Psoas muscle (tissue), 8 donors: ENCODE measurements around the gene ACLY. TPM values are rescaled to one million over a fixed set of nuclear protein-coding genes. Genes with fewer than 3 reads are reported as not detected.
"Not testable (repeated sequence)": the region's sequence is repeated elsewhere in the genome, so short reads cannot be mapped to it uniquely, and the experiment has no call there.

Experiments
- ATAC-seq, 4 donors: fragments of 200-7000 bp; cut with Tn5 transposase; one replicate each; pipeline ENCODE4 v1.9.1; 2020; ENCODE audit warnings: moderate library complexity in 3 of 4, mild to moderate bottlenecking in 2 of 4
- DNase-seq, 2 donors: peaks; one replicate each; pipeline ENCODE4 v3.0.0-alpha.2; 2020
- H3K27ac ChIP-seq: fragments of 200-600 bp; one replicate; pipeline ENCODE4 v1.8.0; 2022
- H3K27me3 ChIP-seq, 3 donors: fragments of 200-600 bp in 1 of 3; one replicate each; pipeline versions ENCODE4 v1.6.1 to v1.8.0; 2013 to 2022; ENCODE audit warnings: low read length in 2 of 3, mild to moderate bottlenecking in 2 of 3, moderate library complexity in 1 of 3; ENCODE audit not compliant: insufficient read depth in 3 of 3
- H3K36me3 ChIP-seq, 2 donors: fragments of 200-600 bp in 1 of 2; one replicate each; pipeline versions ENCODE4 v1.6.1 to v1.8.0; 2013 to 2022; ENCODE audit warnings: low read depth in 1 of 2, mild to moderate bottlenecking in 1 of 2, moderate library complexity in 1 of 2; ENCODE audit not compliant: insufficient read depth in 1 of 2
- H3K4me1 ChIP-seq: fragments of 200-600 bp; one replicate; pipeline ENCODE4 v1.8.0; 2022
- H3K4me3 ChIP-seq: fragments of 200-600 bp; one replicate; pipeline ENCODE4 v1.8.0; 2022; ENCODE audit warnings: mild to moderate bottlenecking
- H3K9me3 ChIP-seq: fragments of 200-600 bp; one replicate; pipeline ENCODE4 v1.8.0; 2022
- WGBS, 3 donors: extraction: QIAGEN DNeasy Blood & Tissue Kit; methylation state at CpG; one replicate each; pipeline versions ENCODE4 v1.1.6 to v1.1.7; 2013; 5-methylcytosine and 5-hydroxymethylcytosine counted together
- intact Hi-C, 2 donors: fragments of 100-400 bp; cut with DNase I; formaldehyde crosslinking; loops; one replicate each; pipeline versions ENCODE4 v1.11.0 to v1.14.2; 2022
- polyA plus RNA-seq, 3 donors: library from polyadenylated mRNA; stranded (reverse); fragments of 200-250 nt; gene quantifications; one replicate each; pipeline ENCODE4 v1.2.3, GENCODE V29; 2013
- total RNA-seq, 4 donors: library from RNA; stranded (reverse); fragmentation: NEBNext Ultra II Directional in 2 of 4; extraction: Animal tissue kit (Norgen Biotek cat#: 25700) in 2 of 4; gene quantifications; one replicate each; pipeline versions ENCODE4 v1.2.1 to v1.2.4, GENCODE V29; 2021 to 2023
- TF ChIP-seq, protein P1 (sequence below): fragments of 200-600 bp; IDR thresholded peaks from one replicate; pipeline ENCODE4 v1.8.0; 2022; ENCODE audit warnings: antibody characterized with exemption
- donor health status: healthy with polysubstance abuse.
- donor health status: DM: no; HTN: no; CAD: no; lungs with moderate emphysema.
- donor health status: Bipolar disorder and iron deficiency.
- donor health status: healthy.
- donor health status: DM: yes; HTN: yes; CAD: no.
- donor health status: DM: no; HTN: no; CAD: no.
- donor health status: DM: no; HTN: no; CAD: no.
- donor health status: DM: yes; HTN: yes; CAD: no.

ACLY gene
- total and polyA plus RNA-seq, 7 donors = 10.5 to 24.1 (median 20.2) TPM

- Histone ChIP-seq H3K9me3 (no peaks in the 10 kb centered on the region), H3K4me1 (peaks cover 12% of the 10 kb centered on the region), H3K27me3 (no peaks in the 10 kb centered on the region), H3K27ac (peak overlapping the region; percentile 17), H3K4me3 (no peak overlapping the region), H3K36me3 (no peaks in the 10 kb centered on the region)
- intact Hi-C loops = no loop called here
- WGBS, 3 donors = 47 to 55% (median 49%) methylated on average over 19 of the region's 19 CpGs
- TF ChIP-seq, protein P1, sequence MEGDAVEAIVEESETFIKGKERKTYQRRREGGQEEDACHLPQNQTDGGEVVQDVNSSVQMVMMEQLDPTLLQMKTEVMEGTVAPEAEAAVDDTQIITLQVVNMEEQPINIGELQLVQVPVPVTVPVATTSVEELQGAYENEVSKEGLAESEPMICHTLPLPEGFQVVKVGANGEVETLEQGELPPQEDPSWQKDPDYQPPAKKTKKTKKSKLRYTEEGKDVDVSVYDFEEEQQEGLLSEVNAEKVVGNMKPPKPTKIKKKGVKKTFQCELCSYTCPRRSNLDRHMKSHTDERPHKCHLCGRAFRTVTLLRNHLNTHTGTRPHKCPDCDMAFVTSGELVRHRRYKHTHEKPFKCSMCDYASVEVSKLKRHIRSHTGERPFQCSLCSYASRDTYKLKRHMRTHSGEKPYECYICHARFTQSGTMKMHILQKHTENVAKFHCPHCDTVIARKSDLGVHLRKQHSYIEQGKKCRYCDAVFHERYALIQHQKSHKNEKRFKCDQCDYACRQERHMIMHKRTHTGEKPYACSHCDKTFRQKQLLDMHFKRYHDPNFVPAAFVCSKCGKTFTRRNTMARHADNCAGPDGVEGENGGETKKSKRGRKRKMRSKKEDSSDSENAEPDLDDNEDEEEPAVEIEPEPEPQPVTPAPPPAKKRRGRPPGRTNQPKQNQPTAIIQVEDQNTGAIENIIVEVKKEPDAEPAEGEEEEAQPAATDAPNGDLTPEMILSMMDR = no peak
- ATAC-seq (peak; percentile 59 to 93 (median 90)), DNase-seq (peak in 1 of 2 donors; percentile 62)
These were observed 19.5 kb upstream of the ACLY start for GRCh38 chr17:41937970-41938954.

DNA sequence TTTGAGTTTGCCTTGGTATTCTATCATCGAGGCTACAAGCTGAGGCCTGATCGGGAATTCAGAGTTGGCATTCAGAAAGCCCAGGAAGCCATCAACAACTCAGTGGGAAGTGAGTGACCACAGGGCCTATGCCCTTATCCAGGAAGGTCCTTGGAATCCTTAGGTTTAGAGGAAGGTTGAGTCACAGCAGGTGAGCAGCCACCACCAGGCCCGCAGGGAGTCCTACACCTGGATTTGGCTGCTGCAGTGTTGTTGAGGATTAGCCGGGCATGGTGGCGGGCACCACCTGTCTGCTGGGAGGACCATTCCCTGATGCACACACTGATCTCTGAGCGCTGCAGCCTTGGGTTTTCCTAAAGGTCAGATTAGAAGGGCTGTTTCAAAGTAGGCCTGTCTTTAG is 16.9 kb upstream of the ACLY start:
- Histone ChIP-seq H3K4me1 (peaks cover 12% of the 10 kb centered on the region), H3K4me3 (no peak overlapping the region), H3K27me3 (no peaks in the 10 kb centered on the region), H3K27ac (no peak overlapping the region), H3K36me3 (no peaks in the 10 kb centered on the region), H3K9me3 (no peaks in the 10 kb centered on the region)
- WGBS, 3 donors = 94 to 96% (median 95%) methylated on average over 6 of the region's 6 CpGs
- ATAC-seq = no peak
- intact Hi-C loops = no loop called here
- no peak for DNase-seq
- TF ChIP-seq, protein P1 = no peak

- TF ChIP-seq, protein P1 = no peak
- Histone ChIP-seq H3K4me1 (peaks cover 12% of the 10 kb centered on the region), H3K27ac (no peak overlapping the region), H3K27me3 (no peaks in the 10 kb centered on the region), H3K4me3 (no peak overlapping the region), H3K9me3 (no peaks in the 10 kb centered on the region), H3K36me3 (no peaks in the 10 kb centered on the region)
- DNase-seq (no peak), ATAC-seq (no peak)
- intact Hi-C loops = no loop called here
- 54 to 64% (median 56%) methylated on average over 2 of the region's 2 CpGs for WGBS, 3 donors
These were observed 14.2 kb upstream of the ACLY start for GRCh38 chr17:41932816-41933389.

- DNase-seq, H3K4me1 ChIP-seq, H3K27me3 ChIP-seq, H3K9me3 ChIP-seq, H3K27ac ChIP-seq, intact Hi-C loops, ATAC-seq, H3K4me3 ChIP-seq, H3K36me3 ChIP-seq: not testable (repeated sequence)
- WGBS, 3 donors = 90 to 94% (median 92%) methylated on average over 4 of the region's 4 CpGs
These were observed 13.0 kb upstream of the ACLY start for GRCh38 chr17:41931715-41932114.

DNA sequence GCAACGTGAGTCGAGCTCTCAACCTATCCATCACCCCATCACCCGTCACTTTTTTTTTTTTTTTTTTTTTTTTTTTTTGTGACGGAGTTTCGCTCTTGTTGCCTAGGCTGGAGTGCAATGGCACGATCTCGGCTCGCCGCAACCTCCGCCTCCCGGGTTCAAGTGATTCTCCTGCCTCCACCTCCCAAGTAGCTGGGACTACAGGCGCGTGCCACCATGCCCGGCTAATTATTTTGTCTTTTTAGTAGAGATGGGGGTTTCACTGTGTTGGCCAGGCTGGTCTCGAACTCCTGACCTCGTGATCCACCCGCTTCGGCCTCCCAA is 12.0 kb upstream of the ACLY start:
- H3K9me3 ChIP-seq, intact Hi-C loops, H3K36me3 ChIP-seq, H3K4me1 ChIP-seq, H3K27me3 ChIP-seq, DNase-seq: not testable (repeated sequence)
- H3K4me3 ChIP-seq = peak overlapping the region; percentile 77
- H3K27ac ChIP-seq = peak overlapping the region; percentile 90
- ATAC-seq = peak in 1 of 4 donors; percentile 46
- WGBS, 3 donors = 37 to 53% (median 48%) methylated on average over 15 to 18 of the region's 18 CpGs
